ENCODE data around the gene TBCK. TPM values are rescaled to one million over a fixed set of nuclear protein-coding genes. Genes with fewer than 3 reads are reported as not detected.

TBCK gene
- total and polyA plus RNA-seq, 9 of the 15 experiments (the other 6 are each of a cell fraction or from before 2014, with no cell fraction given) = 5.3 to 26.6 (median 16.2) TPM

- TF ChIP-seq, protein P1, sequence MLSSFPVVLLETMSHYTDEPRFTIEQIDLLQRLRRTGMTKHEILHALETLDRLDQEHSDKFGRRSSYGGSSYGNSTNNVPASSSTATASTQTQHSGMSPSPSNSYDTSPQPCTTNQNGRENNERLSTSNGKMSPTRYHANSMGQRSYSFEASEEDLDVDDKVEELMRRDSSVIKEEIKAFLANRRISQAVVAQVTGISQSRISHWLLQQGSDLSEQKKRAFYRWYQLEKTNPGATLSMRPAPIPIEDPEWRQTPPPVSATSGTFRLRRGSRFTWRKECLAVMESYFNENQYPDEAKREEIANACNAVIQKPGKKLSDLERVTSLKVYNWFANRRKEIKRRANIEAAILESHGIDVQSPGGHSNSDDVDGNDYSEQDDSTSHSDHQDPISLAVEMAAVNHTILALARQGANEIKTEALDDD (IDR thresholded peaks at IDR 0.05) = peak; percentile 75
- TF ChIP-seq, protein P2, sequence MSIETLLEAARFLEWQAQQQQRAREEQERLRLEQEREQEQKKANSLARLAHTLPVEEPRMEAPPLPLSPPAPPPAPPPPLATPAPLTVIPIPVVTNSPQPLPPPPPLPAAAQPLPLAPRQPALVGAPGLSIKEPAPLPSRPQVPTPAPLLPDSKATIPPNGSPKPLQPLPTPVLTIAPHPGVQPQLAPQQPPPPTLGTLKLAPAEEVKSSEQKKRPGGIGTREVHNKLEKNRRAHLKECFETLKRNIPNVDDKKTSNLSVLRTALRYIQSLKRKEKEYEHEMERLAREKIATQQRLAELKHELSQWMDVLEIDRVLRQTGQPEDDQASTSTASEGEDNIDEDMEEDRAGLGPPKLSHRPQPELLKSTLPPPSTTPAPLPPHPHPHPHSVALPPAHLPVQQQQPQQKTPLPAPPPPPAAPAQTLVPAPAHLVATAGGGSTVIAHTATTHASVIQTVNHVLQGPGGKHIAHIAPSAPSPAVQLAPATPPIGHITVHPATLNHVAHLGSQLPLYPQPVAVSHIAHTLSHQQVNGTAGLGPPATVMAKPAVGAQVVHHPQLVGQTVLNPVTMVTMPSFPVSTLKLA (conservative IDR thresholded peaks at IDR 0.05) = no peak
- no peak for TF ChIP-seq RAD21 (CRISPR knock-in tag; conservative IDR thresholded peaks at IDR 0.05 in 1 of 2, IDR thresholded peaks at IDR 0.05 in 1 of 2)
- TF ChIP-seq ZNF280A (IDR thresholded peaks at IDR 0.05; ENCODE audit: low read depth, partially characterized antibody) = no peak
- TF ChIP-seq RCOR1 (IDR thresholded peaks at IDR 0.05; ENCODE audit: borderline replicate concordance in 1 of 2, low read depth in 2 of 2, low read length in 2 of 2) = no peak
- TF ChIP-seq, protein P3, sequence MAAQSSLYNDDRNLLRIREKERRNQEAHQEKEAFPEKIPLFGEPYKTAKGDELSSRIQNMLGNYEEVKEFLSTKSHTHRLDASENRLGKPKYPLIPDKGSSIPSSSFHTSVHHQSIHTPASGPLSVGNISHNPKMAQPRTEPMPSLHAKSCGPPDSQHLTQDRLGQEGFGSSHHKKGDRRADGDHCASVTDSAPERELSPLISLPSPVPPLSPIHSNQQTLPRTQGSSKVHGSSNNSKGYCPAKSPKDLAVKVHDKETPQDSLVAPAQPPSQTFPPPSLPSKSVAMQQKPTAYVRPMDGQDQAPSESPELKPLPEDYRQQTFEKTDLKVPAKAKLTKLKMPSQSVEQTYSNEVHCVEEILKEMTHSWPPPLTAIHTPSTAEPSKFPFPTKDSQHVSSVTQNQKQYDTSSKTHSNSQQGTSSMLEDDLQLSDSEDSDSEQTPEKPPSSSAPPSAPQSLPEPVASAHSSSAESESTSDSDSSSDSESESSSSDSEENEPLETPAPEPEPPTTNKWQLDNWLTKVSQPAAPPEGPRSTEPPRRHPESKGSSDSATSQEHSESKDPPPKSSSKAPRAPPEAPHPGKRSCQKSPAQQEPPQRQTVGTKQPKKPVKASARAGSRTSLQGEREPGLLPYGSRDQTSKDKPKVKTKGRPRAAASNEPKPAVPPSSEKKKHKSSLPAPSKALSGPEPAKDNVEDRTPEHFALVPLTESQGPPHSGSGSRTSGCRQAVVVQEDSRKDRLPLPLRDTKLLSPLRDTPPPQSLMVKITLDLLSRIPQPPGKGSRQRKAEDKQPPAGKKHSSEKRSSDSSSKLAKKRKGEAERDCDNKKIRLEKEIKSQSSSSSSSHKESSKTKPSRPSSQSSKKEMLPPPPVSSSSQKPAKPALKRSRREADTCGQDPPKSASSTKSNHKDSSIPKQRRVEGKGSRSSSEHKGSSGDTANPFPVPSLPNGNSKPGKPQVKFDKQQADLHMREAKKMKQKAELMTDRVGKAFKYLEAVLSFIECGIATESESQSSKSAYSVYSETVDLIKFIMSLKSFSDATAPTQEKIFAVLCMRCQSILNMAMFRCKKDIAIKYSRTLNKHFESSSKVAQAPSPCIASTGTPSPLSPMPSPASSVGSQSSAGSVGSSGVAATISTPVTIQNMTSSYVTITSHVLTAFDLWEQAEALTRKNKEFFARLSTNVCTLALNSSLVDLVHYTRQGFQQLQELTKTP (IDR thresholded peaks at IDR 0.05; ENCODE audit: low read depth in 1 of 2, partially characterized antibody in 2 of 2) = no peak
- no peak for TF ChIP-seq GMEB1 (CRISPR knock-in tag; IDR thresholded peaks at IDR 0.05)
- TF ChIP-seq U2AF2 (optimal IDR thresholded peaks at IDR 0.05; ENCODE audit: low read depth, low read length) = no peak
- TF ChIP-seq SLC30A9 (CRISPR knock-in tag; IDR thresholded peaks at IDR 0.05) = no peak
- TF ChIP-seq CBFA2T3 (IDR thresholded peaks at IDR 0.05) = peak; percentile 19; the same call in 1 of the 2 replicates
- no peak for TF ChIP-seq ZBTB5 (IDR thresholded peaks at IDR 0.05)
Measured at GRCh38 chr4:106303548-106304281, 12.3 kb downstream of the TBCK start (continued).

Measured in K562 (cell line).